8988T (cell line): Measurements from ENCODE around the gene F2RL1.
"Not testable (repeated sequence)": the region's sequence is repeated elsewhere in the genome, so short reads cannot be mapped to it uniquely, and the experiment has no call there.

Experiments
- DNase-seq: peaks from one replicate; pipeline ENCODE4 v3.0.0; 2011

Gene F2RL1

GRCh38 chr5:76851728-76852369, 33.0 kb downstream of the F2RL1 start:
- no peak for DNase-seq

- DNase-seq, result no peak
Observed at GRCh38 chr5:76852772-76853171, 33.9 kb downstream of the F2RL1 start.

GRCh38 chr5:76853741-76854140, 34.9 kb downstream of the F2RL1 start:
- not testable (repeated sequence) for DNase-seq

GRCh38 chr5:76854644-76855043, 35.8 kb downstream of the F2RL1 start:
- no peak for DNase-seq

GRCh38 chr5:76855501-76855900, 36.7 kb downstream of the F2RL1 start:
- not testable (repeated sequence) for DNase-seq

GRCh38 chr5:76855961-76856360, 37.1 kb downstream of the F2RL1 start:
- DNase-seq, result no peak

GRCh38 chr5:76856800-76857199, 38.0 kb downstream of the F2RL1 start:
- not testable (repeated sequence) for DNase-seq

GRCh38 chr5:76859591-76860247, 40.9 kb downstream of the F2RL1 start:
- DNase-seq, result no peak

- no peak for DNase-seq
Observed at GRCh38 chr5:76861612-76862011, 42.8 kb downstream of the F2RL1 start.

GRCh38 chr5:76863001-76863400, 44.2 kb downstream of the F2RL1 start:
- no peak for DNase-seq

- no peak for DNase-seq
Observed at GRCh38 chr5:76866503-76866902, 47.7 kb downstream of the F2RL1 start.

- no peak for DNase-seq
Observed at GRCh38 chr5:76867038-76867437, 48.2 kb downstream of the F2RL1 start.

GRCh38 chr5:76867827-76868693, 49.2 kb downstream of the F2RL1 start:
- DNase-seq, result peak; percentile 15

- no peak for DNase-seq
Observed at GRCh38 chr5:76870046-76870445, 51.2 kb downstream of the F2RL1 start.

GRCh38 chr5:76874088-76874581, 55.3 kb downstream of the F2RL1 start:
- DNase-seq, result no peak
